GM12864 (cell line): ENCODE measurements around the gene PHKA1.

ENCODE experiments used
- DNase-seq: peaks from one replicate; pipeline ENCODE4 v3.0.0-alpha.2; 2011; ENCODE audit warnings: low read depth
- H3K4me3 ChIP-seq: 2 replicates; pipeline ENCODE4 v1.5.1; 2011; ENCODE audit warnings: mild to moderate bottlenecking, low read depth, low read length, control low read depth
- TF ChIP-seq, protein P1 (sequence below): IDR thresholded peaks from 2 replicates; pipeline ENCODE4 v1.5.1; 2011; ENCODE audit warnings: low read depth, mild to moderate bottlenecking, moderate library complexity, low read length, control low read depth, inconsistent platforms; ENCODE audit errors: missing control alignments

PHKA1 gene

DNA sequence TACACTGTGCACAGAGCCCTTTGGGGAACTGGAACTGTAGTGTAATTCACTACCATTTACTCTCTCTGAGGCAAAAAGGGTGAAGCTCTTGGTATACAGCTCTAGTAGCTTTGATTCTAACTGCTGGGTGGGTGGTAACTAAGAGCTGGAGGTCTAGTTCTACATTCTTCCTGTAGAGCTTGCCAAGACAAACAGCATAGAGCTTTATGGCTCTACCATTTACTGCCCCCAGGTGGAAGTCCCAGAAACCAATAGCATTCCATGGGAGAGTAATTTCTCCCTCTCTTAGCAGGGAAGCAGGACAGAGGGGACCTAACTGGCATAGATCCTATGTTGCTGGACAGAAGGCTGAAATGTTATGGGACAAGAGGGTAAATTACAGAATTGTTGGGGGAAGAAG, 168.1 kb downstream of the PHKA1 start:
- TF ChIP-seq, protein P1, sequence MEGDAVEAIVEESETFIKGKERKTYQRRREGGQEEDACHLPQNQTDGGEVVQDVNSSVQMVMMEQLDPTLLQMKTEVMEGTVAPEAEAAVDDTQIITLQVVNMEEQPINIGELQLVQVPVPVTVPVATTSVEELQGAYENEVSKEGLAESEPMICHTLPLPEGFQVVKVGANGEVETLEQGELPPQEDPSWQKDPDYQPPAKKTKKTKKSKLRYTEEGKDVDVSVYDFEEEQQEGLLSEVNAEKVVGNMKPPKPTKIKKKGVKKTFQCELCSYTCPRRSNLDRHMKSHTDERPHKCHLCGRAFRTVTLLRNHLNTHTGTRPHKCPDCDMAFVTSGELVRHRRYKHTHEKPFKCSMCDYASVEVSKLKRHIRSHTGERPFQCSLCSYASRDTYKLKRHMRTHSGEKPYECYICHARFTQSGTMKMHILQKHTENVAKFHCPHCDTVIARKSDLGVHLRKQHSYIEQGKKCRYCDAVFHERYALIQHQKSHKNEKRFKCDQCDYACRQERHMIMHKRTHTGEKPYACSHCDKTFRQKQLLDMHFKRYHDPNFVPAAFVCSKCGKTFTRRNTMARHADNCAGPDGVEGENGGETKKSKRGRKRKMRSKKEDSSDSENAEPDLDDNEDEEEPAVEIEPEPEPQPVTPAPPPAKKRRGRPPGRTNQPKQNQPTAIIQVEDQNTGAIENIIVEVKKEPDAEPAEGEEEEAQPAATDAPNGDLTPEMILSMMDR = no peak
- no peak overlapping the region for H3K4me3 ChIP-seq
- DNase-seq = no peak

DNA sequence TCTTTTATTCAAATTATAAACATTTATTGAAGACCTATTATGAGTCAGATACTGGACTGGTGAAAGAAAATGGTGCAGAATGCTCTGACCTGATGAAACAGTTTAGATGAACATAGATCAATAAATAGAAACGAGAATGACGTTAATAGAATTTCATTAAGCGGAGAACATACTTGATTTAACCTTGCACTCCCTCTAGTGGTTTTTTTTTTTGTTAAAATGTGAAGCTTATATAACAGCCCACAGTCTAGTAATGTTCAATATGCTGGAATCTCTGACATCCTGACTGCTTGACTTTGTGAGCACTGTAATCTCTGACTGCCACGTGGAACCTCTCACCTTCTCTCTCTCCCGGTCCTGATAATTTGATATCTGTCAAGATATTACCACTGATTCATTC, 173.8 kb downstream of the PHKA1 start:
- TF ChIP-seq, protein P1 = peak; percentile 33
- no peak overlapping the region for H3K4me3 ChIP-seq
- DNase-seq = no peak

DNA sequence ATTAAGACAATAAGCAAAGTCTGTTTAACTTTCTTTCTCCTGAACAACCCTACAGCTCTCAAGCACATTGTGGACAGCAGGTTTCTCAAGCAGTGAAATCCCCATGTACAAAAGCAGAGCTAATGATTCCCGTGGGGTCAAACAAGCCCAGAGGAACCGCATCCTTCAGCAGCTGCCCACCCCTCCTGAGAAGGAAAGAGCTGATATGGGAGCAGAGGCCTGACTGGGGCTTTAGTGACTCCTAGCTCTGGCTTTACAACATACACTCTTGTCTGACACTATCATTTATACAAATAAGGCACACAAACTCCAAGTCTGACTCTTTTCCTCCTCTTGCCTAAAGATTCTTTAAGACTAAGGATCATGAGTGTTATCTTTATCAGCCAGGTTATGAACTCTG, 174.3 kb downstream of the PHKA1 start:
- no peak overlapping the region for H3K4me3 ChIP-seq
- DNase-seq = no peak
- TF ChIP-seq, protein P1 = no peak

DNA sequence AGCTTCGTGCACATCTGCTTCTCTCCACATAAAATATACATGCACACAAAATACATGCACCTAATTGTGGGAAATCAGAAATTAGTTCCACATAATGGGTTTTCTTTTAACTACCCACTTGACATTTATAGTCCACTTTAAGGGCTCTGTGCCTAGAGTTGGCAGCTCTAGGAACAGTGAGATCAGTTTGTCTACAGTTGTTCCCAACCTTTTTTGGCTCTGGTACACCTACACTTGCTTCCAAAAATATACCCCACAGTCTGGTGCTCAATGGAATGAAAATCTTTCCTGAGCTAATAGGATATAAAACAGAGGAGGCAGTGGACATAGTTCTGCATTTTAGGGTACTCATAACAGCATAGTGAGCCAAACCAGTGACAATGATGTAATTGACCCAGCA, 177.6 kb downstream of the PHKA1 start:
- TF ChIP-seq, protein P1 = no peak
- DNase-seq = no peak
- H3K4me3 ChIP-seq = no peak overlapping the region

DNA sequence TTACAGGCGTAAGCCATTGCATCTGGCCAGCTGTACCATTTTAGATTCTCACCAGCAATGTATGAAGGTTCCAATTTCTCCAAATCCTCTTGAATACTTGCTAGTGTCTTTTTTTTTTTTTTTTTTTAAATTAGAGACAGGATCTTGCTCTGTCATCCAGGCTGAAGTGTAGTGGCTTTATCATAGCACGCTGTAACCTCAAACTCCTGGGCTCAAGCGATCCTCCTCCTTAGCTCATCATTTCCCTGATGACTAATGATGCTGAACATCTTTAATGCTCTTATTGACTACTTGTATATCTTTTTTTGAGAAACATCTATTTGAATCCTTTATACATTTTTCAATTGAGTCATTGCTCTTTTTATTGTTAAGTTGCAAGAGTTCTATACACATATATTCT, 181.7 kb downstream of the PHKA1 start:
- H3K4me3 ChIP-seq = no peak overlapping the region
- TF ChIP-seq, protein P1 = no peak
- no peak for DNase-seq
